ENCODE results near the gene SLC9A4.

Gene SLC9A4

DNA sequence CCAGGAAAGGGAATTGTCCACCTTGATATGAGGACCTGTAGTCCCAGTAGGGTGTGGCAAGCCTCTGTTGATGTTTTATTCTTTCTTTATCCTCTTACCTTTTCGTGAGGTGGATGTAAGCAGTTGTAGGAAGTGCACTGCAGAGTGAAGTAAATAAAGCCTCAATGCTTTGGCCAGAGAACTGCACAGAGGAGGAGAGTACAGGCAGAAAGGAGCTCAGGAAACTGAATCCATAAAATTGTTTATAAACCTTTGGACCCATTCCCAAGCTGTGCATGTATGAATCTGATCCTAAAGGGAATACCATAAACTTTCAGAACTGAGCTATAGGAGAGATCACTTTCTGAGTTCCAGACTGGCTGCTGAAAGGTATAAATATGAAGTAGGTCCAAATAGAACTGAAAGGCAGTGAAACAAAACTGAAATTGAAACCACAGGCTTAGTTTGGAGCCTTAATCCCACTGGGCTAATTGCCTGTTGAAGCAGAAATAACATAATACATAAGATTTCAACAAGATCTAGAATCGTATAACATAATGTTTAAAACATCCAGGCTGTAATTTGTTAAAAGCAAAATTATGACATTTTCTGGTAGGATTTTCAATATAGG lies 17.9 kb upstream of the SLC9A4 start:
- no peaks in the 10 kb centered on the region for H3K36me3 ChIP-seq (ENCODE audit: low read length)
- H3K79me2 ChIP-seq (ENCODE audit: insufficient read depth, low read length) = no peaks in the 10 kb centered on the region
- H3F3A ChIP-seq (ENCODE audit: insufficient read depth) = no peaks in the 10 kb centered on the region
- H3K4me3 ChIP-seq (ENCODE audit: insufficient read depth, low read length, poor library complexity, severe bottlenecking) = no peak overlapping the region
- no peak for TF ChIP-seq CTCF (IDR thresholded peaks at IDR 0.05; ENCODE audit: insufficient read depth, low read length, poor library complexity, severe bottlenecking)
- TF ChIP-seq EZH2phosphoT487 (conservative IDR thresholded peaks at IDR 0.05; ENCODE audit: low read length) = no peak
- H3K9me3 ChIP-seq (ENCODE audit: insufficient read depth, low read length) = no peaks in the 10 kb centered on the region
- no peak overlapping the region for H3K4me2 ChIP-seq (ENCODE audit: low read depth, low read length, poor library complexity, severe bottlenecking)
- no peaks in the 10 kb centered on the region for H3K9me2 ChIP-seq (replicated peaks; ENCODE audit: insufficient read depth, low read length)
- H3K9ac ChIP-seq (ENCODE audit: low read length) = no peak overlapping the region
- no peak overlapping the region for H3K27ac ChIP-seq (ENCODE audit: low read depth, low read length)
- no peaks in the 10 kb centered on the region for H3K27me3 ChIP-seq (ENCODE audit: low read length)
- H2AFZ ChIP-seq (ENCODE audit: low read depth, low read length, severe bottlenecking) = no peak overlapping the region
- H4K20me1 ChIP-seq (ENCODE audit: low read depth, low read length) = no peaks in the 10 kb centered on the region

DNA sequence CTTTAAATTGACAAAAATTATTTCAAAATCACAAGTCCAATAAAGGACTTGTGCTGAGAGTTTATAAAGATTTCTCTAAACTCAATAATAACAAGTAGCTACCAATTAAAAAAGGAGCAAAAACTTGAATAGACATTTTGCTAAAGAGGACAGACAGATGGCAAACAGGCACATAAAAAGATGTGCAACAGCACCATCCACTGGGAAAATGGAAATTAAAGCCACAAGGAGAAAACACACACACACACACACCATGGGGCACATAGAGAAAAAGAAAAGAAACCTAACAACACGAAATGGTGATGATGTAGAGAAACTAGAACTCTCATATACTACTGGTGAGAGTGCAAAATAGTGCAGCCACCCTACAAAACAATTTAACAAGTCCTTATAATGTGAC lies 12.6 kb upstream of the SLC9A4 start:
- Histone ChIP-seq H2AFZ (ENCODE audit: low read depth, low read length, severe bottlenecking) (no peak overlapping the region), H3K9me2 (replicated peaks; ENCODE audit: insufficient read depth, low read length) (no peaks in the 10 kb centered on the region), H3K9me3 (ENCODE audit: insufficient read depth, low read length) (no peaks in the 10 kb centered on the region), H4K20me1 (ENCODE audit: low read depth, low read length) (no peaks in the 10 kb centered on the region), H3K79me2 (ENCODE audit: insufficient read depth, low read length) (no peaks in the 10 kb centered on the region), H3K4me3 (ENCODE audit: insufficient read depth, low read length, poor library complexity, severe bottlenecking) (no peak overlapping the region), H3K27me3 (ENCODE audit: low read length) (no peaks in the 10 kb centered on the region), H3K4me2 (ENCODE audit: low read depth, low read length, poor library complexity, severe bottlenecking) (no peak overlapping the region), H3F3A (ENCODE audit: insufficient read depth) (no peaks in the 10 kb centered on the region), H3K36me3 (ENCODE audit: low read length) (no peaks in the 10 kb centered on the region), H3K27ac (ENCODE audit: low read depth, low read length) (no peak overlapping the region), H3K9ac (ENCODE audit: low read length) (no peak overlapping the region)
- TF ChIP-seq EZH2phosphoT487 (conservative IDR thresholded peaks at IDR 0.05; ENCODE audit: low read length) (no peak), CTCF (IDR thresholded peaks at IDR 0.05; ENCODE audit: insufficient read depth, low read length, poor library complexity, severe bottlenecking) (no peak)

DNA sequence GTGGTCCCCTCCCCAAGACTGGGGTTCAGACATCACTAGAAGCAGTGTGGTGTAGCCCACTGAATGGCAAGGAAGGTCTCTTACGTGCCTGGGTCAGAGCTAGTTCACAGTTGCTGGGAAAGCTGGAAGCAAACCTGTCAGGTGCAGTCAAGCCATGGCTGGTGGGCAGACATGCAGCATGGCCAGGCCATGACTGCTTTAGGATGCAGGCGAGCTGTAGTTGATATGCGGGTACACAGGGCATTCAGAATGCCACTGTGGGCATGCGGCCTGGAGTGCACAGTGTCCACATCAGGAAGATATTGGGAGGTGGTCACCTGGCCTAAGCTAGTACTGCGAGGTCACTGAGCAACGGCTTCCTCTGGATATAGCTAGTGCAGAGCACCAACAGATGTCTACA lies 11.8 kb upstream of the SLC9A4 start:
- no peak overlapping the region for H2AFZ ChIP-seq (ENCODE audit: low read depth, low read length, severe bottlenecking)
- no peak overlapping the region for H3K9ac ChIP-seq (ENCODE audit: low read length)
- no peaks in the 10 kb centered on the region for H3K27me3 ChIP-seq (ENCODE audit: low read length)
- H3K4me3 ChIP-seq (ENCODE audit: insufficient read depth, low read length, poor library complexity, severe bottlenecking) = no peak overlapping the region
- no peak overlapping the region for H3K27ac ChIP-seq (ENCODE audit: low read depth, low read length)
- H3K36me3 ChIP-seq (ENCODE audit: low read length) = no peaks in the 10 kb centered on the region
- H3K9me3 ChIP-seq (ENCODE audit: insufficient read depth, low read length) = no peaks in the 10 kb centered on the region
- no peak for TF ChIP-seq EZH2phosphoT487 (conservative IDR thresholded peaks at IDR 0.05; ENCODE audit: low read length)
- no peak for TF ChIP-seq CTCF (IDR thresholded peaks at IDR 0.05; ENCODE audit: insufficient read depth, low read length, poor library complexity, severe bottlenecking)
- H3K4me2 ChIP-seq (ENCODE audit: low read depth, low read length, poor library complexity, severe bottlenecking) = no peak overlapping the region
- no peaks in the 10 kb centered on the region for H3K9me2 ChIP-seq (replicated peaks; ENCODE audit: insufficient read depth, low read length)
- H4K20me1 ChIP-seq (ENCODE audit: low read depth, low read length) = no peaks in the 10 kb centered on the region
- H3F3A ChIP-seq (ENCODE audit: insufficient read depth) = no peaks in the 10 kb centered on the region
- H3K79me2 ChIP-seq (ENCODE audit: insufficient read depth, low read length) = no peaks in the 10 kb centered on the region

Data from SU-DHL-6 (cell line).